ENCODE measurements around the gene RABL3. TPM values are rescaled to one million over a fixed set of nuclear protein-coding genes. Genes with fewer than 3 reads are reported as not detected.
"Not testable (repeated sequence)": the region's sequence is repeated elsewhere in the genome, so short reads cannot be mapped to it uniquely, and the experiment has no call there.

RABL3 gene
- total and polyA plus RNA-seq, 2 donors: 8.5 to 14.8 TPM

DNA sequence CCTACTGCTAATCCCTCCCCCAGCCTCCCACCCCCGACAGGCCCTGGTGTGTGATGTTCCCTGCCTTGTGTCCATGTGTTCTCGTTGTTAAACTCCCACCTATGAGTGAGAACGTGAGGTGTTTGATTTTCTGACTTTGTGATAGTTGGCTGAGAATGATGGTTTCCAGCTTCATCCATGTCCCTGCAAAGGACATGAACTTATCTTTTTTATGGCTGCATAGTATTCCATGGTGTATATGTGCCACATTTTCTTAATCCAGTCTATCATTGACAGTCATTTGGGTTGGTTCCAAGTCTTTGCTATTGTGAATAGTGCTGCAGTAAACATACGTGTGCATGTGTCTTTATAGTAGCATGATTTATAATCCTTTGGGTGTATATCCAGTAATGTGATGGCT, 16.2 kb upstream of the RABL3 start:
- H3K27ac ChIP-seq (ENCODE audit: low read depth in 1 of 2, low read length in 1 of 2); H3K4me3 ChIP-seq (ENCODE audit: low read length in 2 of 2); H3K27me3 ChIP-seq (ENCODE audit: control insufficient read depth in 2 of 2, insufficient read depth in 1 of 2, low read length in 1 of 2); H3K36me3 ChIP-seq (ENCODE audit: control insufficient read depth in 2 of 2, insufficient read depth in 2 of 2, low read length in 1 of 2); DNase-seq (ENCODE audit: low read depth in 6 of 9, low spot score in 9 of 9); H3K4me1 ChIP-seq (ENCODE audit: control insufficient read depth in 2 of 2, insufficient read depth in 2 of 2, low read length in 2 of 2); H3K9me3 ChIP-seq (ENCODE audit: control insufficient read depth in 2 of 2, insufficient read depth in 1 of 2, low read length in 1 of 2): not testable (repeated sequence)
- 85% methylated on average over 4 of the region's 4 CpGs for WGBS

- no peaks in the 10 kb centered on the region for H3K9me3 ChIP-seq (ENCODE audit: control insufficient read depth in 2 of 2, insufficient read depth in 1 of 2, low read length in 1 of 2)
- WGBS: 98% methylated on average over 2 of the region's 2 CpGs
- H3K4me3 ChIP-seq (ENCODE audit: low read length in 2 of 2): no peak overlapping the region
- no peak for DNase-seq (ENCODE audit: low read depth in 6 of 9, low spot score in 9 of 9)
- H3K27me3 ChIP-seq (ENCODE audit: control insufficient read depth in 2 of 2, insufficient read depth in 1 of 2, low read length in 1 of 2): no peaks in the 10 kb centered on the region
- H3K27ac ChIP-seq (ENCODE audit: low read depth in 1 of 2, low read length in 1 of 2): no peak overlapping the region
- H3K36me3 ChIP-seq (ENCODE audit: control insufficient read depth in 2 of 2, insufficient read depth in 2 of 2, low read length in 1 of 2): peaks cover 0 to 15% of the 10 kb centered on the region in 2 donors
- no peaks in the 10 kb centered on the region for H3K4me1 ChIP-seq (ENCODE audit: control insufficient read depth in 2 of 2, insufficient read depth in 2 of 2, low read length in 2 of 2)
Measured at GRCh38 chr3:120756061-120756460, 13.7 kb upstream of the RABL3 start.

- no peaks in the 10 kb centered on the region for H3K4me1 ChIP-seq (ENCODE audit: control insufficient read depth in 2 of 2, insufficient read depth in 2 of 2, low read length in 2 of 2)
- H3K36me3 ChIP-seq (ENCODE audit: control insufficient read depth in 2 of 2, insufficient read depth in 2 of 2, low read length in 1 of 2): peaks cover 0 to 20% of the 10 kb centered on the region in 2 donors
- no peak overlapping the region for H3K4me3 ChIP-seq (ENCODE audit: low read length in 2 of 2)
- no peaks in the 10 kb centered on the region for H3K9me3 ChIP-seq (ENCODE audit: control insufficient read depth in 2 of 2, insufficient read depth in 1 of 2, low read length in 1 of 2)
- no peak for DNase-seq (ENCODE audit: low read depth in 6 of 9, low spot score in 9 of 9)
- no peak overlapping the region for H3K27ac ChIP-seq (ENCODE audit: low read depth in 1 of 2, low read length in 1 of 2)
- no peaks in the 10 kb centered on the region for H3K27me3 ChIP-seq (ENCODE audit: control insufficient read depth in 2 of 2, insufficient read depth in 1 of 2, low read length in 1 of 2)
Measured at GRCh38 chr3:120753810-120754209, 11.5 kb upstream of the RABL3 start.

DNA sequence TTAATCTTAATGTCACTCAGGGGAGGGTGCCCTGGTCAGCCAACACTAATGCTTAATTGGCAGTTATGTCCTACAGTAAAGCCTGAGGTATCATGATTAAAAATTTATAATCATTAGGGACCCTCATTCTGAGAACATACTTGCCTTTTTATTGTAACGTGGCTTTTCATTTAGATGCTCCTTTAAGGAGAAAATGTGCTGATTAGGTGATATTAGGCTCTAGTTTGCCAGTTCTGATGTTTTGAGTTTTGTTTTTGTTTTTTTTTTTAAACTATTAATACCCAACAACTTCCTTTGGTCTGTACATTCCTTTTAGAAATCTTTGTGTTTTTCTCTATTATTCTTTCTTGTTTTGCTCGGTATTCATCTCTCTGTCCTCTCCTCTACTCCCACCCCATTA, 10.5 kb upstream of the RABL3 start:
- Histone ChIP-seq H3K4me3 (ENCODE audit: low read length in 2 of 2) (no peak overlapping the region), H3K9me3 (ENCODE audit: control insufficient read depth in 2 of 2, insufficient read depth in 1 of 2, low read length in 1 of 2) (no peaks in the 10 kb centered on the region), H3K27ac (ENCODE audit: low read depth in 1 of 2, low read length in 1 of 2) (no peak overlapping the region), H3K4me1 (ENCODE audit: control insufficient read depth in 2 of 2, insufficient read depth in 2 of 2, low read length in 2 of 2) (no peaks in the 10 kb centered on the region), H3K27me3 (ENCODE audit: control insufficient read depth in 2 of 2, insufficient read depth in 1 of 2, low read length in 1 of 2) (no peaks in the 10 kb centered on the region), H3K36me3 (ENCODE audit: control insufficient read depth in 2 of 2, insufficient read depth in 2 of 2, low read length in 1 of 2) (peaks cover 0 to 20% of the 10 kb centered on the region in 2 donors)
- DNase-seq (ENCODE audit: low read depth in 6 of 9, low spot score in 9 of 9): no peak
- WGBS: 96% methylated on average over 2 of the region's 2 CpGs

DNA sequence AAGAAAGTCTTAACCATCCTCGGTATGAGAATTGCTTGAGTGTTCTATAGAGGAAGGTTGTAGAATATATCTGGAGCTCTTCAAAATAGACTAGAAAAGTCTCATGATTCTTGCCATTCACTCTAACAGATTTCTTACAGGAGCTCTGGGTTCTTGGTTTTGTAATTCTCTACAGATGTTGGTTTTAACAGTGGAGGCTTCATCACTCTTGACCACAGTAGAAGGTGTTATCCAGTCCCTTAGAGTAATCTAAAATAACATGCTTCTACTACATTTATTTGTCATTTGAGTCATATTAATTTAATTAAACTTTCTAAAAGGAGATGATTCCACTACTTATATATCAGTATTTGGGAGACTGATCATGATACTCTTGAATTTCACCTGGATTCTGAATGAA, 9.9 kb upstream of the RABL3 start:
- 96% methylated on average over 1 of the region's 1 CpG for WGBS
- H3K9me3 ChIP-seq (ENCODE audit: control insufficient read depth in 2 of 2, insufficient read depth in 1 of 2, low read length in 1 of 2): no peaks in the 10 kb centered on the region
- H3K27ac ChIP-seq (ENCODE audit: low read depth in 1 of 2, low read length in 1 of 2): no peak overlapping the region
- no peaks in the 10 kb centered on the region for H3K4me1 ChIP-seq (ENCODE audit: control insufficient read depth in 2 of 2, insufficient read depth in 2 of 2, low read length in 2 of 2)
- DNase-seq (ENCODE audit: low read depth in 6 of 9, low spot score in 9 of 9): no peak
- H3K27me3 ChIP-seq (ENCODE audit: control insufficient read depth in 2 of 2, insufficient read depth in 1 of 2, low read length in 1 of 2): no peaks in the 10 kb centered on the region
- H3K4me3 ChIP-seq (ENCODE audit: low read length in 2 of 2): no peak overlapping the region
- peaks cover 0 to 20% of the 10 kb centered on the region in 2 donors for H3K36me3 ChIP-seq (ENCODE audit: control insufficient read depth in 2 of 2, insufficient read depth in 2 of 2, low read length in 1 of 2)

DNA sequence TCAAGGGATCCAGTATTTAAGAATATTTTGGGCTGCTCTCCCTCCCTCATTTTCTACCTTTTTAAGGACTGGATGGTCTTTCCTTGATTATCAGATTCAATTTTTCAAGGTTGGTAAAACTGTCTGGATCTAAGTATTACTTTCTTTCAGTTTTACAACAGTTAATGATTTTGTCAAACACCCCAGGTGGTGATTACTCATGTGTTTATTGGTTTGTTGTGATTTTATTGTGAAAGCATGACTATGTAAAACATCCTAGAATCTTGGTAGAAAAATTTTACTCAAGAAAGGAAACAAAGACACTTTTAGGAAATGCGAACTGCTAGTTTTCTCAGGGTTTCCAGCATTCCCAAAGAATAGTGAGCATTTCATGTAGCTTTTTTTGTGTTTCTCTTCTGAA, 7.5 kb upstream of the RABL3 start:
- WGBS: 98% methylated on average over 1 of the region's 1 CpG
- H3K27me3 ChIP-seq (ENCODE audit: control insufficient read depth in 2 of 2, insufficient read depth in 1 of 2, low read length in 1 of 2): no peaks in the 10 kb centered on the region
- no peak for DNase-seq (ENCODE audit: low read depth in 6 of 9, low spot score in 9 of 9)
- no peaks in the 10 kb centered on the region for H3K4me1 ChIP-seq (ENCODE audit: control insufficient read depth in 2 of 2, insufficient read depth in 2 of 2, low read length in 2 of 2)
- peaks cover 0 to 15% of the 10 kb centered on the region in 2 donors for H3K36me3 ChIP-seq (ENCODE audit: control insufficient read depth in 2 of 2, insufficient read depth in 2 of 2, low read length in 1 of 2)
- H3K27ac ChIP-seq (ENCODE audit: low read depth in 1 of 2, low read length in 1 of 2): no peak overlapping the region
- H3K4me3 ChIP-seq (ENCODE audit: low read length in 2 of 2): no peak overlapping the region
- H3K9me3 ChIP-seq (ENCODE audit: control insufficient read depth in 2 of 2, insufficient read depth in 1 of 2, low read length in 1 of 2): no peaks in the 10 kb centered on the region

DNA sequence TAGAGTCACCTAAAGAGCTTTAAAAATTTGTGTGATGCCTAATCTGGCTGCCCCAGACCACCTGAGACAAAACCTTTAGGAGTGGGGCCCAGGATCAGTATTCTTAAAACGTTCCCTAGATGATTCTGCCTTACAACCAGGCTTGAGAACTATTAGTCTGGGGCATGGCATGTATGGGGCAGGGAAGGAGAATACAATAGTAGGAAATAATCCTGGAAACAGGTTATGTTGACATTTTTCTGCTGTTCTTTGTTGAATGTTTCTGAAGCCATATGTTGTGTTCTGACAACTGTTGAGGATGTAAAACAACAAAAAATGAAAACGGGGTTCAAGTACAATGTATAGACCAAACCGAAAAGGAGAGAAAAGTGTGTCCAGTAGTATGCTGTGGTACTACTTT, 3.1 kb upstream of the RABL3 start:
- H3K4me3 ChIP-seq (ENCODE audit: low read length in 2 of 2): no peak overlapping the region
- H3K36me3 ChIP-seq (ENCODE audit: control insufficient read depth in 2 of 2, insufficient read depth in 2 of 2, low read length in 1 of 2): peaks cover 0 to under 1% of the 10 kb centered on the region in 2 donors
- WGBS: 88% methylated on average over 3 of the region's 3 CpGs
- no peaks in the 10 kb centered on the region for H3K27me3 ChIP-seq (ENCODE audit: control insufficient read depth in 2 of 2, insufficient read depth in 1 of 2, low read length in 1 of 2)
- DNase-seq (ENCODE audit: low read depth in 6 of 9, low spot score in 9 of 9): no peak
- peaks cover 9 to 11% of the 10 kb centered on the region in 2 donors for H3K4me1 ChIP-seq (ENCODE audit: control insufficient read depth in 2 of 2, insufficient read depth in 2 of 2, low read length in 2 of 2)
- no peaks in the 10 kb centered on the region for H3K9me3 ChIP-seq (ENCODE audit: control insufficient read depth in 2 of 2, insufficient read depth in 1 of 2, low read length in 1 of 2)
- no peak overlapping the region for H3K27ac ChIP-seq (ENCODE audit: low read depth in 1 of 2, low read length in 1 of 2)

GRCh38 chr3:120743556-120744195, 1.4 kb upstream of the RABL3 start:
- no peaks in the 10 kb centered on the region for H3K36me3 ChIP-seq (ENCODE audit: control insufficient read depth in 2 of 2, insufficient read depth in 2 of 2, low read length in 1 of 2)
- no peak overlapping the region for H3K27ac ChIP-seq (ENCODE audit: low read depth in 1 of 2, low read length in 1 of 2)
- DNase-seq (ENCODE audit: low read depth in 6 of 9, low spot score in 9 of 9): no peak
- H3K9me3 ChIP-seq (ENCODE audit: control insufficient read depth in 2 of 2, insufficient read depth in 1 of 2, low read length in 1 of 2): no peaks in the 10 kb centered on the region
- H3K4me3 ChIP-seq (ENCODE audit: low read length in 2 of 2): peak overlapping the region; percentile 80 to 90
- no peaks in the 10 kb centered on the region for H3K27me3 ChIP-seq (ENCODE audit: control insufficient read depth in 2 of 2, insufficient read depth in 1 of 2, low read length in 1 of 2)
- 78% methylated on average over 6 of the region's 6 CpGs for WGBS
- peaks cover 9 to 11% of the 10 kb centered on the region in 2 donors for H3K4me1 ChIP-seq (ENCODE audit: control insufficient read depth in 2 of 2, insufficient read depth in 2 of 2, low read length in 2 of 2)

GRCh38 chr3:120742849-120743365, 591 bp upstream of the RABL3 start:
- H3K27ac ChIP-seq (ENCODE audit: low read depth in 1 of 2, low read length in 1 of 2): peak overlapping the region; percentile 82 to 98
- H3K27me3 ChIP-seq (ENCODE audit: control insufficient read depth in 2 of 2, insufficient read depth in 1 of 2, low read length in 1 of 2): no peaks in the 10 kb centered on the region
- peaks cover 9 to 11% of the 10 kb centered on the region in 2 donors for H3K4me1 ChIP-seq (ENCODE audit: control insufficient read depth in 2 of 2, insufficient read depth in 2 of 2, low read length in 2 of 2)
- H3K9me3 ChIP-seq (ENCODE audit: control insufficient read depth in 2 of 2, insufficient read depth in 1 of 2, low read length in 1 of 2): peaks cover 0 to 3% of the 10 kb centered on the region in 2 donors
- peaks cover 0 to 3% of the 10 kb centered on the region in 2 donors for H3K36me3 ChIP-seq (ENCODE audit: control insufficient read depth in 2 of 2, insufficient read depth in 2 of 2, low read length in 1 of 2)
- under 1% methylated on average over 26 of the region's 26 CpGs for WGBS
- DNase-seq (ENCODE audit: low read depth in 6 of 9, low spot score in 9 of 9): no peak
- H3K4me3 ChIP-seq (ENCODE audit: low read length in 2 of 2): peak overlapping the region; percentile 80 to 90

Data from thymus (tissue), 11 donors.